ENCODE data around the gene DGKI.

GRCh38 chr7:137343281-137343841 is 503.4 kb downstream of the DGKI start, which contains the start of gene PTN:
- TF ChIP-seq TGIF2 (CRISPR knock-in tag; IDR thresholded peaks at IDR 0.05) = no peak
- TF ChIP-seq, protein P1, sequence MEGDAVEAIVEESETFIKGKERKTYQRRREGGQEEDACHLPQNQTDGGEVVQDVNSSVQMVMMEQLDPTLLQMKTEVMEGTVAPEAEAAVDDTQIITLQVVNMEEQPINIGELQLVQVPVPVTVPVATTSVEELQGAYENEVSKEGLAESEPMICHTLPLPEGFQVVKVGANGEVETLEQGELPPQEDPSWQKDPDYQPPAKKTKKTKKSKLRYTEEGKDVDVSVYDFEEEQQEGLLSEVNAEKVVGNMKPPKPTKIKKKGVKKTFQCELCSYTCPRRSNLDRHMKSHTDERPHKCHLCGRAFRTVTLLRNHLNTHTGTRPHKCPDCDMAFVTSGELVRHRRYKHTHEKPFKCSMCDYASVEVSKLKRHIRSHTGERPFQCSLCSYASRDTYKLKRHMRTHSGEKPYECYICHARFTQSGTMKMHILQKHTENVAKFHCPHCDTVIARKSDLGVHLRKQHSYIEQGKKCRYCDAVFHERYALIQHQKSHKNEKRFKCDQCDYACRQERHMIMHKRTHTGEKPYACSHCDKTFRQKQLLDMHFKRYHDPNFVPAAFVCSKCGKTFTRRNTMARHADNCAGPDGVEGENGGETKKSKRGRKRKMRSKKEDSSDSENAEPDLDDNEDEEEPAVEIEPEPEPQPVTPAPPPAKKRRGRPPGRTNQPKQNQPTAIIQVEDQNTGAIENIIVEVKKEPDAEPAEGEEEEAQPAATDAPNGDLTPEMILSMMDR (CRISPR knock-in tag; IDR thresholded peaks at IDR 0.05) = no peak
- no peak for TF ChIP-seq HES4 (CRISPR knock-in tag; IDR thresholded peaks at IDR 0.05; ENCODE audit: borderline replicate concordance)
